Activated CD4-positive, alpha-beta T cell treated with anti-CD3 and anti-CD28 coated beads, Interleukin-2, Interleukin-4, amounts not matched to agents 100 ng/mL and 50 ng/mL, durations not matched to agents 16 hours and 8 hours (primary cell): ENCODE results near the gene ANTXR2.
A peak's percentile ranks its signal among the peaks of the same experiment; 100 is the strongest.

Experiments used
- DNase-seq: peaks from one replicate; pipeline ENCODE4 v3.0.0-alpha.2; 2020; ENCODE audit warnings: low spot score

ANTXR2 gene

DNA sequence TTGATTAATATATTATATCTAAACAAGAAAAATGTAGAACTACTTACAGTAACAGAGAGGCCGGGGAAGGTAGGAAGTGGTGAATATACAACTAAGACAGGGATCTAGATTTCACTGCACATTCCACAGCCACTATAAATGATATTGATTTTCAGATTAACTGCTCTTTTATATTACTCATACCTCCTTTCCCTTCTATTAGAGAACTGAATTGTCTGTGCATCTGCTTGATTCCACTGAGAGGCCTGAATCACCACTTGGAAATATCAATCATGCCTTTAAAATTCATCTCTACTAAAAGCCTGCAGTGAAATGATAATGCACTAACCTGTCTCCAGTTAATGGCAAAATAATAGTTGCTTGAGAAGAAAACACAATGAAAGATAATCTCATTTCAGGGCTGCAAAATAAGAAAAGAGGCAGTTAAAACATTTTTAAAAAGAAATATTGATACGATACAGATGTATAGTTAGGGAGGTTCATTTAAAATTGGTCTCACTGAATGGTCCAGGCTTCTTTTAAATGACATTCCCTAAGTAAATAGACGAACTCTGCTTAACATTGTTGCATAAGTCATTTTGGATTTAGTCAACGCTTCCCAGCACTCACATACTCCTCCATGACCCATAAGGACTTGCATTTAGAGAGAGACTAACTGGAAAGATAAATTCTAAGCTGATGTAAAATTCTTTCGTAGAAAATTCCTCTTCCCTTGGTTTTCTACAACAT is 3.8 kb downstream of the ANTXR2 start:
- peak; percentile 64 for DNase-seq

DNA sequence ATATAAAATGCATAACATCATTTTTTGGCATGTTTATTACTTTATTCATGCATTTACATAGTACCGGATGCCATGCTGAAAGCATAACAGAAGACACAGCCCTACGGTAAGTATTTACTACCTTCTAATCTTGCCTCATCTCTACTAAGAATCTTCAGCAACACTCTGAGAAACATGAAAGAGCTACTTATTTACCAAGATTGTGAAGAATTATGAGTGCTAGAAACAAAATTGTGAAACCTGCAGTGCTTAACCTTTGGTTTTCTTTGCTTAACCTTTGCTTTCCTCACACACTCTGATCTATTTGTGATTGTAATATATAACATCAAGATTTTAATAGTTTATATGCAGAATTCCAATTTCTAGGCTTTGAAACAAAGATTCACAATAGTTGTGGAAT is 7.4 kb downstream of the ANTXR2 start:
- DNase-seq: no peak

DNA sequence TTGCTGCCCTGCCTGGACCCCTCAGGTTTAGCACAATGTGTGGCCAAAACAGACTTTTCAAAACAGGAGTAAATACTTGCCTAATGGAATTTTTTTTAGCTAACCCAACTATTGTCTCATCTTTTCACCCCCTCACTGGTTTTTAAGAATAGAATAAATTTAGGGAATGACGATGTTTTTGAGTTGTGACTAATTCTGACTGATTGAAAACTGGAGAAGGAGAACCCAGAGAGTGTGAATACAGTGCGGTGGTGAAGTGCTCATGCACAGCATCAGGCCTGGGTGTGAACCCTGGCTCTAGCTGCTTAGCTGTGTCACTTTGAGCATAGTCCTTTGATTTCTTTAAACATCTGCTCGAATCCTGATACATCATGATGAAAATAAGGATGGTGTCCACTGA is 10.5 kb downstream of the ANTXR2 start:
- no peak for DNase-seq

DNA sequence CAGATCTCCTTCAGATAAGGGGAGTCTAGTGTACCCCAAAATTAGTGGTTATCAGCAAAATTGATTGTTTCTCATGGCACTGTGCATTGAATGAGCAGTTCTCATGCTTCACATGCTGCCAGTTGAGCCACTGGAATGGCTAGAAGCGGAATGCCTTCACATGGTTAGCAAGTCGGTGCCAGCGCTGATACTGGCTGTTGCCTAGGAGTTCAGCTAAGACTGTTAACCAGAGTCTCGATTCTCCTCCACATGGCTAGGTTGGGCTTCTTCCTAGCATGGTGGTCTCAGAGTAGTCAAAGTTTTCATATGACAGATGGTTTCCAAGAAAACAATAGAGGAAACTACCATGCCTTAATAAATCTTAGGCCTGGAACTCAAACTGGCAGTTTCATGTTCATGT is 12.2 kb downstream of the ANTXR2 start:
- no peak for DNase-seq

DNA sequence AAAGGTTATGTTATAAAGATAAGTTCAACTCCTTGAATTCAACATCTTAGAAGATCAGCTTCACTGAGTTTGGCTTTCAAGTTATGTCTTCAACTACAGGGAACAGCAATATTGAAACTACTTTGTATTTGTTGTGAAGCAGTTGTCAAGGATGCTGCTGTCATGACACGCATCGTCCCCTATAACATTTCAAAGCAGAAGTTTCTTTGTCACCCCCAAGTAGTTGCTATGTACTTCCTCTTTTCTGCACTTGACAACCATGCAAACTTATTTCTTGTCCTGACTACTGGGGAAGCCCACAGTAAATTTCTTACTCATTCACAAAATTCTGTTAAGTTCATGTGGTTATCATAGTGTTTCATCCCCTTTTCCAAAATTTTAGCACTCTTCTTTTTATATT is 14.3 kb downstream of the ANTXR2 start:
- DNase-seq: peak; percentile 91

DNA sequence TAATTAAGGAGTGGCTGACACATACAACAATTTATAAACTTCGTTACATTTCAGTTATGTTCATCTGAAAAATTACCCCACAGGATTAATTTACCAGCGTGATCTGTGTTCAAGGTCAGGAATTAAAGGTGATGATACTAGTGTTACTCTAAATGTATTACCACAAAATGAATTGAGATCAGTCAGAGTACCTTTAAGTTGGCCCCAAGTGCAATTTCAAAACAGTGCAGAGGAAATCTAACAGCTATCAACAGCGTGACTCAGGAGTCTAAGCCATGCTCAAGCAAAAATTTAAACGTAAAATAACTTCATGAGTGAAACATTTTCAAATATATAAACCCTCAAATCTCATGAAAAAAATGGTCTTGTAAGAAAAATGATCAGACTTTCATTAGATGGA is 18.7 kb downstream of the ANTXR2 start:
- DNase-seq: no peak

DNA sequence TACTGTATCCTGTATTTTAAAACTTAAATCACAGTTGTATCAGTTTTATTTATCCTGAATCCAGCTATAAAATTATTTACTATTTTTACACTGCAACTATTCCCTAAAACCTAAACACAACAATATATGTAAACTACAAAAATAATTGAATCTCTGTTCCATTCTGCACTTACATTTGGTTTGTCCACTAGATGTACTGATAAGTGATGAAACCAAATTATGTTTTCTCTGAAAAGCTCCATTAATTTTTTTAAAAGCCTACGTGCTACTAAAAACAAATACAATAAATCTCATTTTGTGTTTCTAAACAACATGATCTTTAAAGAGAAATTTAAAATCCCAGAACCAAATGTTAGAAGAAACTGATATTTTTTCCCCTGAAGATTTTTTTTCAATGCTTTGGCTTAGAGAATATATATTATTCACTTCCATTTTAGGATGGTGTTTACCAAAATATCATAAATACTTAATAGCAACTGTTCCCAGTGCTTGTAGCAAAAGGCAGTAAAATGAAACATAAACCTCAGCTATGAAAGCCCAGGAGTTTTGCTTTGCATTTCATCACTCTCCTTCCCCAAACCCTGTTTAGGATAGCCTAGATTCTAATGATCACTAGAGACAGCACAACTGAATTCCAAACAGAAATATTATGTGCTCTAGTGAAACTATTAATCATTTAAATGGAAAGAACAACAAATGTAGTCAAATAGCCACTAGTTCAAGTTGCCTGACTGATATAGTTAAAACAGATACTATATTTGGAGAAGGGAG is 19.7 kb downstream of the ANTXR2 start:
- no peak for DNase-seq

DNA sequence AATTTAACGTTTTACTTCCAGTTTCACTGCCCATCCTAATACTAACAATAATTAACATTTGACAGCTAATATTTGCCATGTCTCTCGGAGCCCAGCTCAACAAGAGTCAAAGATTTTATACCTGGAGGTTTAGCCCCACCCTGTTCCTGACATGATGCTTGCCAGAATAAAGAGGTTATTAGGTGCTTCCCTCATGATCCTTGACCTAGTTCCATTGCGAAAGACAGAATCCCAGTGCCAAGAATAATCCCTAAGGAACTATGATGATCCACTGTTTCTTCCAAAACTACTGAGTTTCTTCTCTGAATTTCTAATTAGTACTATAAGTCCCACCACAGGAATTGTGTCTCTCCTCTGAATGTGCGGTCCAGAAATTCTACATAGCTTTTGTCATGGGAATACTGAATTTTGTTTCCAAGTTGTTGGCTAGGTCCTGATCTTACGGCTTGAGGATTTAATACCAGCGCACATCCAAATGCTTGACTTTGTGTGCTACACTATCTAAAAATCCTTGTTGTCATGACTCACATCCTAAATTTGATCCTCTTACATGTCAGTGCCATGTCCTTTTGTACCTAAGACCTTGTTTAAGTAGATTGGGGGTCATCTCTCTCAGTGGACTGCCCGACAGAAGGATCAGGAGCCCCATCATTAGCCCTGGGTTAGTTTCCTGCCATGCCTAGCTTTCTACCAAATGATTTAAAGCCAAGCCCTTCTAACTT is 23.1 kb downstream of the ANTXR2 start:
- DNase-seq: no peak

DNA sequence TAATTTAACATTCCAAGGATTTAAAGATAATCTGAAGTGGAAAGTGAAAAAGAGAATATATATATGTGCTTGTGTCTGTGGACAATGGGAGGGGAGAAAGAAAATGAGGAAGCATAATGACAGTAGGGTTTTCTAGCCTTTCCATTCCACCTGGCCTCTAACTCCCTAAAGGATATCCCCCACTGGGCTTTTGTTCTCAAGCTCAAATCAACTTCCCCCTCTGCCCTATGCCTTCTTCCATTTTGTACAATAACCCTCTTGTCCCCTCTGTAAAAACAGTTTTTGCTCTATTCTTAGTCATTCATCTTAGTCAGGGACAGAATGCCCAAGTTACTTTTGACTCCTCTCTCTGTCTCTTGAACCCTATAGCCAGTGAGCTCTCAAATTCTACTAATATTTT is 23.6 kb downstream of the ANTXR2 start:
- no peak for DNase-seq

DNA sequence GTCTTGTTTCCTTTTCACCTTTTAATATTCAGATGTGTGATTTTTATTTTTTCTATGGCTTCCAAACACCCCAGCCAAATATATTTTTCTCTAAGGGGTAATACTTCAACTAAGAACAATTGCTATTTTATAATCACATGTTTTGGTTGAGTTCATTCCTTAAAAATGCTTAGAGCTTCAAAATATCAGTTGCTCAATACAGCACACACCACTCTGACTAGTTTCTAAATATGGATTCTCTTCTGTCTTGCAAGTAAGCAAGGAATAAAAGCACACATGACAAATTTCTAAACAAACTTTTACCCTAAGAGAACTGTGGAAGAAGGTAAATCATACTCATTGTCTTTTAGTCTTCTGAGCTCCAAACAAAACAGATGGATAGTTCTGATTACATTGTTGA is 27.2 kb downstream of the ANTXR2 start:
- DNase-seq: no peak

DNA sequence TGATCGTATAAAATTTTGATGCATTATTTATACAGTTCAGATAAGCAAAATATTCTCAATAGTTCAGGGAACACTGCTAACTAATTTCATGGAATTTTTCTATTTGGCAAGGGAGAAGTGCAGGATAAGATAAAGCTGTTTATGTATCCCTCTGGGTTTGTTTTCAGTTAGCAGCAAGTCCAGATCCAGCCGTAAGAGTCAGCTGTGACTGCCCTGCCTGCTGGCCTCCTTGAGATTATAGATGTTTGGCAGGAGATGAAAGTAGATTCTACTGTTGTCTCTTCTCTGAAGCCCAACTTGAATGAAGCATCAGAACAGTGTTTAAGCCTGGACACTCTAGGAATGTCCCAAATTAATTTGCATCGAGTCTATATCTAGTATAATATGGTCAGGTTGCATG is 29.5 kb downstream of the ANTXR2 start:
- no peak for DNase-seq

DNA sequence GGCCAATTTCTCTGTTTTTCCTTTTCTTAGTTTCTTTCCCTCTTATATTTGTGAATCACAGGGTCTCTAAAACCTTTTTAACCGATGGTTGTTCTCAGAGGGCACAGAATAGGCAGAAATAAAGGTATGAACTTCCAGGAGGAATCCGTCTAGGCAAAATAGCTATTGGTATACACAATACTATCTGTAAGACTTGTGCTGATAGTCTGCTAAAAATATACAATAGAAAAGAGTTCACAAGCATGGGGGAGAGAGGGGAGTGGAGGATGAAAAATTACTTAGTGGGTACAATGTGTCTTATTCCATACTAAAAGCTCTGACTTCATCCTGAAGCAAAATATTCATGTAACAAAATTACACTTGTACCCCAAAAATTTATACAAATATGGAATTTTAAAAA is 30.2 kb downstream of the ANTXR2 start:
- no peak for DNase-seq

DNA sequence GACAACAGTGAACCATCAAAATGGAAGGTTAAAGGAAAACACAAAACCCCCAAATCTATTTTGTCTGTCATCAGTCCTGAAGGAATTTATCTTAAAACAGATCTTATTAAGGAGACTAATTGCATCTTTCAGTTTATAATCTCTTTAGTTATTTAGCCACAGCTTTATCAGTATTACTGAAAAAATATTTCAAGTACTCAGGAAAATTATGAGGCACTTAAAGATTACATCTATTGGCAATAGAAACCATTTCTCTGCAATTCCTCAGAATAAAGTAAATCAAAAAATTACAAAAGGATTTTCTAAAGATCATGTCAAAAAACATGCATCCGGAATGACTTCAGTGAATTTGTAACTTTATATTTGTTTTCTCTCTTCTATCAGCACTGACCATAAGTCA is 35.2 kb downstream of the ANTXR2 start:
- DNase-seq: no peak

DNA sequence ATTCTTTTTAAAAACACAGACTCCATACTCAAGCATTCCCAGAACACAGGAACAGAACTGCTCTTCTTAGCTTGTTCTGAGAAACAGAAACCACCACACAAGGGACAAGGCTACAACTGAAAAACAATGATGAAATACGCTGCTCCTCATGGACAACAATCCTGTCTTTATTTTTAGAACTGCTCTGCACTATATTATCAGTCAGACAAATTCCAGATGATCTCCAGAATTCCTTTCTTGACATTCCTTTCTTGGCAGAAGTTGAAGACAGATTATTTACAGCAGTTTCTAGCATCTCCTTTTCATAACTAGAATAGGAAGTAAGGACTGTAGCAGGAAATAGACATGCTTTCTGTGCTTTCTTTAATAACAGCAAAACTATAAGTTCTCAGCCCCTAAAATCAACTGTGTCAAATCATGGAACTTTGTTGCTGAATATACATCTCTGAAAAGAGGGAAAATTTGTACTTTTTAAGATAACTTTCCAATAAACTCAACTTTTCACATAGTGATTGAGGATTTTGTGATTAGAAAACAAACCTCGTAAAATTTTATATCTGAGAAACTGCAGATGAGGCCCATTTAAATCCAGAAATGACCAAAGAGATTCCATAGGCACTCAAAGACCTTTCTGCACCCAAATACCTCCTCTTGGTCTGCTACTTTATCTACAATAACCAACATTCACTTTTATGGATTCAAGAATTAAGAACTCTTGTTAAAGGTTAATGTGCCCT is 35.9 kb downstream of the ANTXR2 start:
- no peak for DNase-seq

DNA sequence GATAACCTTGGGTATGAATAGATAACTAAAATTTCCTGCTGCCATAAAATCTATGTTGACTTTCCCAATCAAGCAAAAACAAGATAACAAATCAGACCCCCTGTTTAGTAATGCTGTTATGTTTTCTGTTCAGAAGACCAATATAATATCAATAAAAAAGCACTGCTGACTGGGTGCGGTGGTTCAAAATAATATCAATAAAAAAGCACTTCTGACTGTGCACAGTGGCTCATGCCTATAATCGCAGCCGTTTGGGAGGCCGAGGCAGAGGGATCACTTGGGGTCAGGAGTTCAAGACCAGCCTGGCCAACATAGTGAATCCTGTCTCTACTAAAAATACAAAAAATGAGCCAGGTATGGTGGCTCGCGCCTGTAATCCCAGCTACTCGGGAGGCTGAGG is 36.7 kb downstream of the ANTXR2 start:
- no peak for DNase-seq

DNA sequence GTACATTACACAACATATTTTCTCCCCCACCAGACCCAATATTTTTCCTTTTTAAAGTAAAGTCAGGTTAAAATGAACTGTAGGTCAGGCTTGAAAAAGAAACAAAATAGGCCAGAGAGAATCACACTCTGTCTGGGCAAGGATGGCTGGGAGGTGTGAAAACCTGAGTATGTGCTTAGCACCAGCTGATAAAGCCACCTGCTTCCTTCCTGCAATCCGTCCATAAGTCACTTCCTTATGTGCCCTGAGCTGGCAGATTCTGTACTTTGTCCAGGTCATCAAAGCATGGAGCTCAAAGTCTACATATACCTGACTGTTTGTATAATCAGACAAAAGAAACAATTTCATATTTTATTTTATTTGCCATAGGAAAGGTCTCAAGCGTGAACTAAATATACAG is 37.7 kb downstream of the ANTXR2 start:
- peak; percentile 39 for DNase-seq

DNA sequence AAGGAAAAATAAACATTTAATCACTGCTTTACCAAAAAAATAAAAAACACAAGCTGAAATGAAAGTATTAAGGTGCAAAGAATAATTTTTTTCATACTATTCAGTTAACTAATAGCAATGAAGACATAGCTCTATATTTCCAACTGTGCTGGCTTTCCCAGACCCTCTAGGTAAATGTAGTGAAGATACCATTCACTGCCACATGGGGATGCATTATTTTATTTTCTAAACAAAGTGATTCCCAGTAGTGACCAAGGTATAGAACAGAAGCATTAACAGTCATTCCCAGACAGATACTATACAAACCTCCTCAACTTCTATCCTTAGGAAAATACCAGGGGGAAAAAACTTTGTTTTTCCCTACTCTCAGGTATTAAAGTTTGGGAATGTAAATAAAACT is 39.4 kb downstream of the ANTXR2 start:
- no peak for DNase-seq

DNA sequence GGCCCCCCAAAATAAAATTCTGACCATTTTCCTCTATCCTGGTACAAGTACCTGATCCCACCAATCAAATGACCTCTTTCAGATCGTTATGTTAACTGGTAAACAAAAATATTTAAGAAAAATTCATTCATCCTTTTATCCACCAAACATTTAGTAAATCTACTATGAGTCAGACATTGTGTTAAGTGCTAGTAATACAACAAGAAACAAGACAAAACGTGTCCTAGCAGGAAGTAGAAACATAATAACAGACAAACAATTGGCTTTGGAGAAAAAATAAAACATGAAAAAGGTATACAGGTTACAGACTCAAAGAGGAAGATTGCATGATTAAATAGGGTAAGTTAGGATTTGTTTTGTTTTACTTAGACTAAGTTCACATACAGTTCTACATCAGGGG is 43.7 kb downstream of the ANTXR2 start:
- DNase-seq: no peak

DNA sequence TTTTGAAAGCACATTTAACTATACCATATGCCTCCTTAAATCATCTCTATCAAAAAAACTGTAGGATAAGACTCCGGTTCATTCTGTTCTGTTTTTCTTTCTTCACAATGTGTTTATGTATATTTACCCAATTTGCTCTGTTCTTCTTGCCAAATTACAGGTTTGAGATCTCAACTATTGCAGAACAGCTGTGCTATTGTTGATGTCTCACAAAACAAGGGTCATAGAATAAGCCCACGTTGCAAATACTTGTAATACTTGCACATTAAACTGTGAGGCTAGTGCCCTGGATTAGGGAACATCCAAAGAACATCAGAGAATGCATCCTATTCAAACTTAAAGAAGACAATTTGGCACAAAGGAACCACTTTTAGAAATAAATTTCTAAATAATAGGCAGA is 45.4 kb downstream of the ANTXR2 start:
- no peak for DNase-seq

DNA sequence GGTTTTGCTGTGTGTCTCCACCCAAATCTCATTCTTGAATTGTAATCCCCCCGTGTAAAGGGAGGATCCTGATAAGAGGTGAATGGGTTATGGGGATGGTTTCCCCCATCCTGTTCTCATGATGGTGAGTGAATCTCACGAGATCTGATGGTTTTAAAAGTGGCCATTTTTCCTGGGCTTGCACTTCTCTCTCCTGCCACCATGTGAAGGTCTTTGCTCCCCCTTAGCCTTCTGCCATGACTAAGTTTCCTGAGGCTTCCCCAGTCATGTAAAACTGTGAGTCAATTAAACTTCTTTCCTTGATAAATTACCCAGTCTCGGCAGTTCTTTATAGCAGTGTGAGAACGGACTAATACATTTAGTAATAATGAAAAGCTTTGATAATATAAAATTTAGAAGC is 46.9 kb downstream of the ANTXR2 start:
- DNase-seq: no peak

DNA sequence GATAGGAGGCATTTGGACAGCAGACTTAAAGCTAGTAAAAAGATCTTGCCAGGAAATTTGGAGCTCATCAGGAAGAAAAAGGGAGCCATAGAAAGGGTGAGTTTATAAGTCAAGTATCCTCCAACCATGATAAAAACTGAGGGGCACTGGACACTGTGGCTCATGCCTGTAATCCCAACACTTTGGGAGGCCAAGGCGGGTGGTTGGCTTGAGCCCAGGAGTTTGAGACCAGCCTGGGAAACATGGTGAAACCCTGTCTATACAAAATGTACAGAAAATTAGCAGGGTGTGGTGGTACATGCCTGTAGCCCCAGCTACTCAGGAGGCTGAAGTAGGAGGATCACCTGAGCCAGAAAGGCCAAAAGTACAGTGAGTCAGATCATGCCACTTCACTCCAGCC is 48.7 kb downstream of the ANTXR2 start:
- no peak for DNase-seq

DNA sequence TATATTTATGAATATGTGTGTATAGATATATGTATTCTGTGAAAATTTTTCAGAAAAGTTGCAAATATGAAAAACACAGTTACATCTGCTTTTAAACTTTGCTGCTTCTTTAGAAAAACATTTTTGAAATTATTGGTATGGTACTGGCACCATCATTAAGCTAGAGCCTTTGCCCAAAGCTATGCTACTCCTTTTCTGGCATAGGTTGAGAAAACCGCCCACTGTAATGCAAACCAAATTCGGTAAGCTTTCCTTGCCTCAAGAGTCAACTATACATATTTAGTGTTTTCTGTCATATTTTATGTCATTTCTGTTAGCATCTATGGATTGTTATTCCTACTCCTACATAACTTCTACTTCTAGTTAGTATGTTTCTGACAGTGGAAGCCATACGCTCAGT is 50.7 kb downstream of the ANTXR2 start:
- no peak for DNase-seq
